K562 (cell line): ENCODE results near the gene FILIP1L. TPM values are rescaled to one million over a fixed set of nuclear protein-coding genes. Genes with fewer than 3 reads are reported as not detected.

ENCODE experiments used
- BCOR ChIP-seq: fragments of 450-650 bp; IDR thresholded peaks from 2 replicates; pipeline ENCODE4 v1.6.1; 2016
- CBX1 ChIP-seq: sonication (generic); IDR thresholded peaks from 2 replicates; pipeline ENCODE4 v1.6.1; 2016; ENCODE audit warnings: antibody characterized with exemption, low read depth, mild to moderate bottlenecking
- CGGBP1 ChIP-seq: fragments of 250-450 bp; sonication (Bioruptor Pico); IDR thresholded peaks from 2 replicates; pipeline ENCODE4 v1.9.0; 2021; ENCODE audit warnings: mild to moderate bottlenecking
- DIDO1 ChIP-seq: fragments of 450-650 bp; IDR thresholded peaks from 2 replicates; pipeline ENCODE4 v1.6.1; 2016; ENCODE audit warnings: low read depth, missing biosample characterization, missing genetic modification characterization
- EHMT2 ChIP-seq: fragments of 450-650 bp; IDR thresholded peaks from 2 replicates; pipeline ENCODE4 v1.6.1; 2018; ENCODE audit warnings: antibody characterized with exemption
- HDAC8 ChIP-seq: fragments of 450-650 bp; IDR thresholded peaks from 2 replicates; pipeline ENCODE4 v1.6.1; 2016; ENCODE audit warnings: mild to moderate bottlenecking, missing genetic modification characterization, moderate library complexity, missing compliant biosample characterization
- MTF1 ChIP-seq: fragments of 250-450 bp; sonication (Bioruptor Pico); IDR thresholded peaks from 2 replicates; pipeline ENCODE4 v1.9.0; 2021; ENCODE audit warnings: moderate library complexity, mild to moderate bottlenecking, inconsistent platforms, borderline replicate concordance
- MXI1 ChIP-seq: IDR thresholded peaks from 2 replicates; pipeline ENCODE4 v1.6.1; 2011; ENCODE audit warnings: low read depth, mild to moderate bottlenecking, improper control_type of control experiment, low read length
- POLR2H ChIP-seq: IDR thresholded peaks from 2 replicates; pipeline ENCODE4 v1.6.1; 2016; ENCODE audit warnings: missing genetic modification characterization, low read depth, mild to moderate bottlenecking, control low read depth, missing compliant biosample characterization, moderate library complexity
- SIX5 ChIP-seq, 2 experiments: IDR thresholded peaks; 2 replicates each; pipeline ENCODE4 v1.6.1; 2011; ENCODE audit warnings: low read length in 2 of 2, borderline replicate concordance in 1 of 2, low read depth in 1 of 2, mild to moderate bottlenecking in 1 of 2, moderate library complexity in 1 of 2; ENCODE audit not compliant: insufficient read depth in 1 of 2
- SMAD1 ChIP-seq: fragments of 150-350 bp; IDR thresholded peaks from 2 replicates; pipeline ENCODE4 v1.6.1; 2014; ENCODE audit warnings: low read length, low read depth; ENCODE audit not compliant: partially characterized antibody
- SOX6 ChIP-seq: fragments of 450-650 bp; IDR thresholded peaks from 2 replicates; pipeline ENCODE4 v1.6.1; 2014; ENCODE audit warnings: mild to moderate bottlenecking
- SRF ChIP-seq, 2 experiments: fragments of 250-450, 450-650 bp in 1 of 2; sonication (Bioruptor Pico) in 1 of 2; sonication (generic) in 1 of 2; formaldehyde crosslinking; IDR thresholded peaks; 2 replicates each; pipeline versions ENCODE4 v1.5.0 to v1.5.1; 2020 to 2022; ENCODE audit warnings: mild to moderate bottlenecking in 1 of 2, missing genetic modification reagents in 1 of 2
- TCF3 ChIP-seq: sonication (generic); formaldehyde crosslinking; IDR thresholded peaks from 2 replicates; pipeline ENCODE4 v1.4.0; 2020; ENCODE audit warnings: mild to moderate bottlenecking, missing genetic modification reagents
- XRCC4 ChIP-seq: IDR thresholded peaks from one replicate; pipeline ENCODE4 v1.6.1; 2011; ENCODE audit not compliant: insufficient read depth, insufficient read length; ENCODE audit errors: extremely low read depth
- ZNF395 ChIP-seq: fragments of 200-800 bp; sonication (Bioruptor generic); IDR thresholded peaks from 2 replicates; pipeline ENCODE4 v1.6.1; 2017; ENCODE audit warnings: missing genetic modification characterization, missing compliant biosample characterization
- ZNF584 ChIP-seq: fragments of 200-800 bp; sonication (Bioruptor generic); IDR thresholded peaks from 2 replicates; pipeline ENCODE4 v1.6.1; 2016; ENCODE audit warnings: low read depth, mild to moderate bottlenecking, missing genetic modification characterization, missing compliant biosample characterization
- polyA plus RNA-seq, 8 experiments: library from polyadenylated mRNA; depleted of rRNA in 4 of 8; stranded (reverse) in 5 of 8; unstranded in 3 of 8; fragments of >200 nt; fragmentation: Nextera tagmentation in 2 of 8; fragmentation: Illumina TruSeq in 1 of 8; extraction: Ambion mirVana in 2 of 8; extraction: Trizol in 1 of 8; gene quantifications; 2 replicates each; pipeline versions ENCODE4 v1.2.1 to v1.2.3, GENCODE V29; 2011 to 2014; ENCODE audit warnings: inconsistent platforms in 1 of 8, missing spikeins in 1 of 8
- total RNA-seq, 7 experiments: library from RNA; depleted of rRNA in 6 of 7; stranded (reverse); fragments of >200 nt in 6 of 7; fragmentation: Illumina TruSeq in 2 of 7; extraction: Trizol in 2 of 7; gene quantifications; 2 replicates each; pipeline versions ENCODE4 v1.2.1 to v1.2.3, GENCODE V29; 2011 to 2021; ENCODE audit warnings: low replicate concordance in 1 of 7

Gene FILIP1L
- total and polyA plus RNA-seq, 9 of the 15 experiments (the other 6 are each of a cell fraction or from before 2014, with no cell fraction given), result 0.50 to 2.1 (median 1.1) TPM

GRCh38 chr3:99817437-99818240, 296.7 kb downstream of the FILIP1L start, which contains the start of gene CMSS1 (continued):
- TF ChIP-seq CGGBP1 (CRISPR knock-in tag), result no peak
- TF ChIP-seq DIDO1, result peak; percentile 76
- no peak for TF ChIP-seq TCF3 (CRISPR knock-in tag)
- peak; percentile 62; the same call in 1 of the 2 replicates for TF ChIP-seq MXI1
- no peak for TF ChIP-seq HDAC8 (tag)
- TF ChIP-seq SMAD1, result no peak
- TF ChIP-seq ZNF584 (CRISPR knock-in tag), result no peak
- TF ChIP-seq SIX5 (IDR thresholded peaks at IDR 0.05; ENCODE audit: borderline replicate concordance in 1 of 2, insufficient read depth in 1 of 2, low read depth in 1 of 2, low read length in 2 of 2), result no peak
- TF ChIP-seq MTF1, result no peak
- TF ChIP-seq POLR2H, result peak; percentile 49; the same call in 1 of the 2 replicates
- no peak for TF ChIP-seq CBX1
- peak; percentile 51; the same call in 1 of the 2 replicates for TF ChIP-seq BCOR
- no peak for TF ChIP-seq XRCC4
- peak; percentile 69; the same call in 1 of the 2 replicates for TF ChIP-seq ZNF395 (CRISPR knock-in tag)
- TF ChIP-seq EHMT2, result no peak
- TF ChIP-seq SRF (CRISPR knock-in tag; IDR thresholded peaks at IDR 0.05), result no peak
- peak; percentile 87 for TF ChIP-seq SOX6
